HG02884 (cell line): Measurements from ENCODE around the gene PXDC1.
"Not testable (repeated sequence)": the region's sequence is repeated elsewhere in the genome, so short reads cannot be mapped to it uniquely, and the experiment has no call there.

Experiments used
- ATAC-seq: cut with Tn5 transposase; IDR thresholded peaks from one replicate; pipeline ENCODE4 v1.9.1; 2021; ENCODE audit warnings: mild to moderate bottlenecking, moderate library complexity; ENCODE audit not compliant: unreplicated experiment

Gene PXDC1

GRCh38 chr6:3784423-3784822 is 32.9 kb upstream of the PXDC1 start:
- no peak for ATAC-seq

GRCh38 chr6:3782876-3783832 is 31.6 kb upstream of the PXDC1 start:
- ATAC-seq = no peak

- ATAC-seq = no peak
Observed at GRCh38 chr6:3781504-3781903, 30.0 kb upstream of the PXDC1 start.

GRCh38 chr6:3779574-3779849 is 28.0 kb upstream of the PXDC1 start:
- ATAC-seq = no peak

DNA sequence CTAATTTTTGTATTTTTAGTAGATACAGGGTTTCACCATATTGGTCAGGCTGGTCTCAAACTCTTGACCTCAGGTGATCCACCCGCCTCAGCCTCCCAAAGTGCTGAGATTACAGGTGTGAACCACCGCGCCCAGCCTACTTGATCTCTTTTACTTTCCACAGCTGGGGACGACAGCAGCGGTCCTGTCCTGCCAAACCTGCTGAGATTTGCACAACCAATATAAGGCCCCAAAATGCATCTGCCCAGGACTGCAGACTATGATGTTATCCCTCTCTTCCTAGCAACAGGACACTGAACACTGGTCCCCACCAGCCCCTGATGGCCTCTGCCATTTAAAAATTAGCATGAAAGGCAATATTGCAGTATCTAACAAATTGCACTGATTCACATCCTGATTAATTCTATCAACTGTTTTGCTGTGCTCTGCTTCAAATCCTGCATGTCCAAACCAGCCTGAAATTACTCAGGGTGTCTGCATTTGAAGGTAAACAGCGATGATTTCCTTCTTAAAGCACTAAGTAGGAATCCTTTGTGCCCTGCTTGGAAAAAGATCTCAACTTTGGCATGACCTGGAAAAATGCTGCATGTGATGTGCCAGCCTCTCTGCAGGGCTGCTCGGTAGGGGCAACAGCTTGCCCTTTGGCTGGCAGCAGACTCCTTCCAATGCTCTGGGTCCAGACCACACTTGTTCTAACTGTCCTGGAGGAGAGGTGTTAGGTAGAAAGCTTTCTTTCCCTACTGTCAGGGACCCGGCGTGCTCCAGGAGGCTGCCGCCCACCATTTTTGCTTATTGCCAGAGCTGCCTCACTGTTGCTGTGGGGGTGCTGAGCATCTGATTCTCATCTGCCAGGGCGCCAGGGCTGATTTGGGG is 27.4 kb upstream of the PXDC1 start:
- ATAC-seq = no peak

- no peak for ATAC-seq
Observed at GRCh38 chr6:3777730-3778461, 26.4 kb upstream of the PXDC1 start.

- no peak for ATAC-seq
Observed at GRCh38 chr6:3776881-3777507, 25.5 kb upstream of the PXDC1 start.

DNA sequence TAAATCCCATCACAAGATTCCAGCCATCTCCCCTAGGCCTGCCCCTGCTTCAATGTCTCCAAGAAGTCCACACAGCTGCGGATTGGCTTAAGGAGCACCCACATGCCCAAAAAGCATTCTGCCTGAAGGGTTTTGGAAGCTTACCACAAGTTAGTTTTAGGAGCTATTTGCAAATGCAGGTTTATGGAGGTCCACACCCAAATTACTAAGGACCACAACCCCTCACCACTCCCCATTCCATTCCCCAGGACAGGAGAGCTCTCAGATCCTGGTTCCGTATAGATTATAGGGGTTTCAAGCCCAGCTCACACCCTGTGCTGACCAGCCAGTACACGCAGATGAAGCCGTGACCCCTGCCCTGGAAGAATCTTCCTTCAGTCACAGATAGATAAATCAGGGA is 24.3 kb upstream of the PXDC1 start:
- no peak for ATAC-seq

DNA sequence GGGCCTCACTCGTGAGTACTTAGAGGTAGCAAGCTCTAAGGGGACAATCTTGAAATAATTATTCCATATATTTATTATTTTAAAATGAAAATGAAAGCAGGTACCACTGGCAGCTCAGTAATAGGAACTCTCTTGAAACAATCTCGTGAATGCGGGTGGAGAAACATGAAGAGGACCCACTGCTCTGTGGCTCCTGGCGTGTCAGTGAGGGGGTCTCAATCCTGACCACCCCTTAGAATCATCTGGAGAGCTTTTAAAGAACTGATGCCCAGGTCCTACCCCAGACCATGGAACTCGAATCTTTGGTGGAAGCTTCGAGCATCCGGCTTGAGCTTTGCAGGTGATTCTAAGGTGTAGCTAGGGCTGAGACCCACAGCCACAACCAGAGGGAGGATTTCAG is 23.9 kb upstream of the PXDC1 start:
- ATAC-seq = no peak

DNA sequence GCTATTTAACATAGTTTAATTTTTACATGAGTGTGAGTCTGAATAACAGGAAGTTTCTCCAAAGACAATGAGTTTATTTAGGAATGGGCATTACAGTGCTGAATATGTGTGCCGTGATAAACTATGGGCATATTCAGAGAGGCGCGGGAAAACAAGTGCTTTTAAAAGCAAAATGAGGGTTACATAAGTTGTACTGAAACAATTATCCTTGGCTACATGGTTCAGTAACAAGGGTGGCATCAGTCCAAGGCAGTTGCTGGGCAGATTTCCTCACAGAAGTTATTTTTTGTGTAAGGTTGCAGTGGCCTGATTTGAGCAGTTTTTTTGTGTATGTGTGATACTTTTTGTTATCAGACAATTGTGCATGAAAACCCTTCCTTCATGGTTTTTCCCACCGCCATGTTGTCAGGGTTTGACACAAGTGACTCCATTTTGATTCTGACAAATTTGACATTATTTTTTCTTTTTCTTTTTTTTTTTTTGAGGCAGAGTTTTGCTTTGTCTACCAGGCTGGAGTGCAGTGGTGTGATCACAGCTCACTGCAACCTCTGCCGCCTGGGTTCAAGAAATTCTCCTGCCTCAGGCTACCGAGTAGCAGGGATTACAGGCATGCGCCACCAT is 22.3 kb upstream of the PXDC1 start:
- ATAC-seq = no peak

- not testable (repeated sequence) for ATAC-seq
Observed at GRCh38 chr6:3772127-3772999, 20.9 kb upstream of the PXDC1 start.

DNA sequence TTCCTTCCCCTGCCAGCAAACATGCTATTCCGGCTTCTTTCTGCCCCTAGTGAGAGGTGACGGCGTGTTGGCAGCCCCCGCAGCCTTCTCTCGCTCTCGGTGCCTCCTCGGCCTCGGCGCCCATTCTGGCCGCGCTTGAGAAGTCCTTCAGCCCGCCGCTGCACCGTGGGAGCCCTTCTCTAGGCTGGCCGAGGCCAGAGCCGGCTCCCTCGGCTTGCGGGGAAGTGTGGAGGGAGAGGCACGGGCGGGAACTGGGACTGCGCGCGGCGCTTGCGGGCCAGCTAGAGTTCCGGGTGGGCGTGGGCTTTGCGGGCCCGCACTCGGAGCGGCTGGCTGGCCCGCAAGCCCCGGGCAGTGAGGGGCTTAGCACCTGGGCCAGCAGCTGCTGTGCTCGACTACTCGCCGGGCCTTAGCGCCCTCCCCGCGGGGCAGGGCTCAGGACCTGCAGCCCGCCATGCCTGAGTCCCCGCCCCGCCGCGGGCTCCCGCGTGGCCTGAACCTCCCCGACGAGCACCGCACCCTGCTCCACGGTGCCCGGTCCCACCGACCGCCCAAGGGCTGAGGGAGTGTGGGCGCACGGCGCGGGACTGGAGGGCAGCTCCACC is 20.0 kb upstream of the PXDC1 start:
- ATAC-seq = no peak

DNA sequence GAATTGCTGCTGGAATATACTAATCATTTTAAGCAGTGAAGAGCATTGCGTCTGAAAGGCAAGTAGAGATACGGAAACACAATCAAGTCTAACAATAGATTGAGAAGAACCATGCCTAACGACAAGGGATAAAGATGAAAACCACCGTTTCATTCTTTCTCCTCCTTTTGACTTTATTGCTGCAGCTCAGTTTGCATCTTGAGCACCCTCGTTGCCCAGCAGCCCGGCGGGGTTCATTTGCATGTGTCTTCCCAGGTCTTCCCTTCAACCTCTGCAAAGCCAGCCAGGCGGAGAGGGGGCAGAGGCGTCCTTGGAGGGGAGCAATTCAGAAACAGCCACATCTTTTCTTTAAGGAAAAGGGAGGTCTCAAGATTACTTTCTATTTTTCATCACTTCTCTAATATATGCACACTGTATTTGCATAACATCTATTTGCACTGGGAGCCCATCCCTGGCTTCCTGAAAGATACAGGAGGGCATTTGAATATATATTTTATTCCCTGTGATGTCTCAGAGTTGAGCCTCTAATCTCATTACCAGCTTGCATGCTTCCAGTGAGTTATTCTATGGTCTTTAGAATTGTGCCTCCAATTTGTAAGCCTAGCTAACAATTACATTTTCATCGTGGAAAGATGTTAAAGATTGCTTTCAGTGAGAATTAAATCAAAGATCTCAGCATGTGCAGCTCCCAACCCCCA is 18.7 kb upstream of the PXDC1 start:
- no peak for ATAC-seq

DNA sequence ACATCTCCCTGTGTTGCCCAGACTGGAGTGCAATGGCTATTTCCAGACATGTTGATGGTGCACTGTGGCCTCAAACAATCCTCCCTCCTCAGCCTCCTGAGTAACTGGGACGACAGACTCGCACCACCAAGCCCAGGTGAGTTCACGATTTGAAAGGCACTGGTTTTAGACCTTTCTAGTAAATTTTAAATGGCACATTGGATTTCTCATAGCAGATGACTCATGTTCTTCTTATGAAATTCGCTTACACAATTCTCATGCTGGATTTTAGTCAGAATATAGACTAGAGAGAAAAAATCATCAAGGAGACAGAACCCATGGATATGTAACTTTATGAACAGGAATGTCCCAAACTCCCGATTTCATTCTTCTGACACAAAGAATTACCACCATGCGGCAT is 18.1 kb upstream of the PXDC1 start:
- ATAC-seq = no peak

- ATAC-seq = no peak
Observed at GRCh38 chr6:3768502-3768901, 17.0 kb upstream of the PXDC1 start.

GRCh38 chr6:3767483-3767882 is 16.0 kb upstream of the PXDC1 start:
- ATAC-seq = not testable (repeated sequence)

DNA sequence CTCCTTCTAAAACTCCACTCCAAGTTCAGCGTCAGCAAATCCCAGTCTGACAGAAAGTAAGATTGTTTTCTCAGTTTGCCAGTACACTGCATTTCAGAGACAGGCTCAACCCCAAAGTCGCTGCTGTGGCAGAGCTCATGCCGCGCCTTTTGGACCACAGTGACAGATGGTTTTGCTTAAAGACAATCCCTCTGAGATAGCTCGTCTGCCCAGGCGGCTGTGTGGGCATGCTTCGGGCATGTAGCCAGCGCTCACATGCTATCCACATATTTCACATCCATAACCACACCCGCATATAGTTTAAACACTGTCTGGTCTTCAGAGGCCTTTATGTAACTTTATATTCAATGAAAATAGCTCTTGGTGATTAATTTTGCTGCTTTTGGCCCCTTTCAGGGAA is 14.7 kb upstream of the PXDC1 start:
- no peak for ATAC-seq

DNA sequence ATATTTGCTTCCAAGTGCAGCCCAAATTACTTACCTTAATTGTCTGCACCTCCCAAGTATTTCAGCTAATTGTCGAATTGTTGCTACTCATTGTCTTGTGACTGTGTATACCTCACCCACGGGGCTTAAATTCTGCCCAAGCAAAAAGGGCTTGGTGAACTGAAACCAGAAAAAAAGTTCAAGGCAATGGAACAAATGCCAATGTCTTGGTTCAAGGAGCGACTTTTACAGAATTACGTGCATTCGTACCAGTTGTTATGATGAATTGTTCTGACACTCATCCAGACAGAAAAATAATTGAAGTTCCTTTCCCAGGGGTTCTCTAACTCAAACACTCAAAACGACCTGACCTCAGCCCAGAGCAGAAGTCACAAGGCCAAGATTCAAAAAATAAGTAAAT is 13.9 kb upstream of the PXDC1 start:
- ATAC-seq = no peak
